ENCODE results near the gene NMNAT2.

NMNAT2 gene

GRCh38 chr1:183249941-183250452 is 168.2 kb downstream of the NMNAT2 start:
- DNase-seq (ENCODE audit: extremely low read depth, low read depth) = no peak
- TF ChIP-seq, protein P1, sequence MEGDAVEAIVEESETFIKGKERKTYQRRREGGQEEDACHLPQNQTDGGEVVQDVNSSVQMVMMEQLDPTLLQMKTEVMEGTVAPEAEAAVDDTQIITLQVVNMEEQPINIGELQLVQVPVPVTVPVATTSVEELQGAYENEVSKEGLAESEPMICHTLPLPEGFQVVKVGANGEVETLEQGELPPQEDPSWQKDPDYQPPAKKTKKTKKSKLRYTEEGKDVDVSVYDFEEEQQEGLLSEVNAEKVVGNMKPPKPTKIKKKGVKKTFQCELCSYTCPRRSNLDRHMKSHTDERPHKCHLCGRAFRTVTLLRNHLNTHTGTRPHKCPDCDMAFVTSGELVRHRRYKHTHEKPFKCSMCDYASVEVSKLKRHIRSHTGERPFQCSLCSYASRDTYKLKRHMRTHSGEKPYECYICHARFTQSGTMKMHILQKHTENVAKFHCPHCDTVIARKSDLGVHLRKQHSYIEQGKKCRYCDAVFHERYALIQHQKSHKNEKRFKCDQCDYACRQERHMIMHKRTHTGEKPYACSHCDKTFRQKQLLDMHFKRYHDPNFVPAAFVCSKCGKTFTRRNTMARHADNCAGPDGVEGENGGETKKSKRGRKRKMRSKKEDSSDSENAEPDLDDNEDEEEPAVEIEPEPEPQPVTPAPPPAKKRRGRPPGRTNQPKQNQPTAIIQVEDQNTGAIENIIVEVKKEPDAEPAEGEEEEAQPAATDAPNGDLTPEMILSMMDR (IDR thresholded peaks at IDR 0.05; ENCODE audit: low read depth, low read length) = no peak

GRCh38 chr1:183248989-183249691 is 169.0 kb downstream of the NMNAT2 start:
- DNase-seq (ENCODE audit: extremely low read depth, low read depth) = no peak

DNA sequence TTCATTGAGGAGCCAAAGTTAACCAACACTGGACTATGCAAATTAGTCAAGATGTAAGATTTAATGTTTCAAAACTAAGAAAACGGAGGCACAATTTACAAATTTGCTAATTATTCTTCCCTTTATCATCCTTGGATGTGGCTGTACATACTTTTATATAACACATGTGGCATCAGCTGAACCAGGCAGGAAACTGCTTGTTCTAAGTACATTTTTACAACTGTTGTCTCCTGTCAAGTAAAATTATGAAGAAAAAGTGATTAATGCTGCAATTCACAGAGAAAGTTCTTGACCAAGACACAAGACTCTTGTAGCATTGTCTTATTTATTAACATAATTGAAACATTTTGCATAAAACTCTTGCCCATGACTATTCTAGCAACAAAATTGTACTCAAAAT is 170.2 kb downstream of the NMNAT2 start:
- TF ChIP-seq, protein P1 (IDR thresholded peaks at IDR 0.05; ENCODE audit: low read depth, low read length) = no peak
- DNase-seq (ENCODE audit: extremely low read depth, low read depth) = no peak

More at GRCh38 chr1:183248989-183249691, 169.0 kb downstream of the NMNAT2 start:
- TF ChIP-seq, protein P1 (IDR thresholded peaks at IDR 0.05; ENCODE audit: low read depth, low read length) = no peak

DNA sequence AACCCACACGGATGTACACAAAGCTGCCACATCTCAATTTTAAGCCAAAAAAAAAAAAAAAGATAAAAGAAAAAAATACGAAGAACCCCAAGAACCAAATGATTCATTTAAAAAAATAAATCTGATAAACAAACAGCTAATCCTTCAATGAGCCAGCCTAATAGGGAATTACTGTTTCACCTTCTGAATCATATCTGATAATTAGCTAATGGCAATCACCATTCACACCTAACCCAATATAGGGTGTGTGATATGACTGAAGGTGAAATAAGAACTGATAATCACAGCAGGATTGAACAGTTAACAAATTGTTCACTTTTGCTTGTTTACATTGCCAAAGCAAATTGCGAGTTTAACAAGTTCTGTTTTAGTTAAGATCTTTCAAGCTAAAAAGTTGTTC is 170.7 kb downstream of the NMNAT2 start:
- no peak for DNase-seq (ENCODE audit: extremely low read depth, low read depth)
- TF ChIP-seq, protein P1 (IDR thresholded peaks at IDR 0.05; ENCODE audit: low read depth, low read length) = no peak

DNA sequence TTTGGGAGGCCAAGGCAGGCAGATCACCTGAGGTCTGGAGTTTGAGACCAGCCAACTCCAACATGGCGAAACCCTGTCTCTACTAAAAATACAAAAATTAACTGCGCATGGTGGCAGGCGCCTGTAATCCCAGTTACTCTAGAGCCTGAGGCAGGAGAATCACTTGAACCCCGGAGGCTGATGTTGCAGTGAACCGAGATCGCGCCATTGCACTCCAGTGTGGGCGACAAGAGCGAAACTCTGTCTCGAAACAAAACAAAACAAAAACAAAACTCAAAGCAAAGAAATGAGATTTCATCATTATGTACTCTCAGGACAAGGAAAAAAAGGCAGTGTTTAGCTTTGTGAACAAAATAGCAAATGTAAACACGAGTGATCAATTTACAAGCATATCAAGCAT is 171.1 kb downstream of the NMNAT2 start:
- TF ChIP-seq, protein P1 (IDR thresholded peaks at IDR 0.05; ENCODE audit: low read depth, low read length) = no peak
- DNase-seq (ENCODE audit: extremely low read depth, low read depth) = no peak

DNA sequence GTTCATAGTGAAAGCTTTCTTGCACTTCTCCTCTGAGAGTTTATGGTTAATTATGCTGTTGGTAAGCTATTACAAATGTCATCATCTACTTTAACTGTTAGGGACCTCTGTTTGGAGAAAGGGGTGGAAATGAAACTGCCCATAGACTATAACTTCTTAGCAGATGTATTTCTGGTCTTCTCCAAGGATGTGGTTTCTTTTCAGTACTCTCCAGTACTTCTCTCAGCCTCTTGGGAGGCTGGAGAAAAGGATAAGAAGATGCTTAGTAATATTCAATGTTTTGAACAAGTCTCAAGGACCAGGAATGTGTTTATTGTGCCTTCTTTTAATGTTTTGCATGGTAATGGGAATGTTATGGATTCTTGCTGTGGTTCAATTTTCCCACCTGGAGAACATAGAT is 171.7 kb downstream of the NMNAT2 start:
- TF ChIP-seq, protein P1 (IDR thresholded peaks at IDR 0.05; ENCODE audit: low read depth, low read length) = no peak
- no peak for DNase-seq (ENCODE audit: extremely low read depth, low read depth)

DNA sequence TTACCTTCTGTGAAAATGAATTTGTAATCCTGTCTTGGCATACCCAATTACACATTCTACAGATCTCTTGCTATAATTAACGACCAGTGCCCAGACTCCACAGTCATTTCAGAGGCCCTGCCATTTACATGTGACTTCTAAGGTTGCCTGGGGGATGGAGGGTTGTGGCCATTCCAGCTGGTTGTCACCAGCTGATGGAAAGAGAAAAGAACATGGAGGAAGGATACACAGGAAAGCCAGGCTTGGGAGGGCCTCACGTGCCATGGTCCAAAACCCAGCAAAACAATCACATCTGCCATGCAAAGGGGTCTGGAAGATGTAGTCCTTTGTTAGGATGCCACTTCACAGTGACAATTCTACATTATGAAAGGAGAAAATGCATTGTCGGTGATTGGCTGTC is 172.8 kb downstream of the NMNAT2 start:
- no peak for DNase-seq (ENCODE audit: extremely low read depth, low read depth)
- TF ChIP-seq, protein P1 (IDR thresholded peaks at IDR 0.05; ENCODE audit: low read depth, low read length) = no peak

Data from AG09319 (cell line).